Gastroesophageal sphincter (tissue), 4 donors: ENCODE measurements around the gene ALDOA. TPM values are rescaled to one million over a fixed set of nuclear protein-coding genes. Genes with fewer than 3 reads are reported as not detected.

Source experiments
- ATAC-seq: fragments of 150-250 bp; one replicate; pipeline ENCODE4 v1.9.1; 2016; ENCODE audit warnings: mild to moderate bottlenecking, moderate library complexity
- H3K27ac ChIP-seq, 4 donors: fragments of 200-600 bp; sonication (generic) in 3 of 4; 1 replicate in 3 of 4; 2 replicates in 1 of 4; pipeline ENCODE4 v1.5.1; 2016 to 2019
- H3K27me3 ChIP-seq: fragments of 200-600 bp; sonication (generic); one replicate; pipeline ENCODE4 v1.5.1; 2019
- H3K36me3 ChIP-seq, 2 donors: fragments of 200-600 bp; sonication (generic); one replicate each; pipeline ENCODE4 v1.5.1; 2019; ENCODE audit warnings: control low read depth in 1 of 2
- H3K4me1 ChIP-seq, 3 donors: fragments of 200-600 bp; sonication (generic); 1 replicate in 2 of 3; 2 replicates in 1 of 3; pipeline ENCODE4 v1.5.1; 2016 to 2019; ENCODE audit warnings: control low read depth in 2 of 3
- H3K4me3 ChIP-seq, 2 donors: fragments of 200-600 bp; sonication (generic); one replicate each; pipeline ENCODE4 v1.5.1; 2019; ENCODE audit warnings: mild to moderate bottlenecking in 1 of 2, moderate library complexity in 1 of 2
- H3K9me3 ChIP-seq, 3 donors: fragments of 200-600 bp; sonication (generic); one replicate each; pipeline ENCODE4 v1.5.1; 2017 to 2019; ENCODE audit warnings: control low read depth in 2 of 3
- CTCF ChIP-seq, 4 experiments: fragments of 200-600 bp in 2 of 4; fragments of 450-650 bp in 2 of 4; sonication (generic) in 1 of 4; IDR thresholded peaks; one replicate each; pipeline ENCODE4 v1.5.1; 2017 to 2019; ENCODE audit warnings: antibody characterized with exemption in 4 of 4, mild to moderate bottlenecking in 2 of 4, moderate library complexity in 2 of 4
- EP300 ChIP-seq: sonication (generic); formaldehyde crosslinking; IDR thresholded peaks from one replicate; pipeline ENCODE4 v1.6.1; 2017; ENCODE audit warnings: antibody characterized with exemption, mild to moderate bottlenecking
- POLR2A ChIP-seq, 2 donors: fragments of 450-650 bp; IDR thresholded peaks; one replicate each; pipeline ENCODE4 v1.6.1; 2017; ENCODE audit warnings: antibody characterized with exemption in 2 of 2, mild to moderate bottlenecking in 2 of 2, moderate library complexity in 1 of 2
- POLR2AphosphoS5 ChIP-seq: sonication (generic); formaldehyde crosslinking; IDR thresholded peaks from one replicate; pipeline ENCODE4 v1.6.1; 2017; ENCODE audit warnings: antibody characterized with exemption
- WGBS, 2 donors: methylation state at CpG; one replicate each; pipeline ENCODE4 v1.1.5; 2018; ENCODE audit warnings: low coverage in 1 of 2; 5-methylcytosine and 5-hydroxymethylcytosine counted together
- total RNA-seq, 4 donors: library from RNA; depleted of rRNA; stranded (reverse); fragments of >200 nt; gene quantifications; one replicate each; pipeline ENCODE4 v1.1.0, GENCODE V29; 2016

Gene ALDOA
- total RNA-seq, 4 donors from 2014 or later = 1,018 to 1,914 (median 1,258) TPM

- Histone ChIP-seq H3K27ac (peak overlapping the region in 3 of 4 donors; percentile 43 to 59 (median 57)), H3K4me3 (no peak overlapping the region), H3K27me3 (no peaks in the 10 kb centered on the region), H3K36me3 (peaks cover 0 to 67% of the 10 kb centered on the region in 2 donors), H3K4me1 (peaks cover 0 to 26% (median 5%) of the 10 kb centered on the region in 3 donors), H3K9me3 (no peaks in the 10 kb centered on the region)
- TF ChIP-seq POLR2A (IDR thresholded peaks at IDR 0.05) (no peak), CTCF (IDR thresholded peaks at IDR 0.05) (no peak), POLR2AphosphoS5 (no peak), EP300 (no peak)
- 52 to 60% methylated on average over 1 to 3 of the region's 18 CpGs for WGBS, 2 donors
- no peak for ATAC-seq
These were observed 18.7 kb downstream of the ALDOA start for GRCh38 chr16:30084096-30084815.

GRCh38 chr16:30084816-30085159, 19.2 kb downstream of the ALDOA start:
- no peaks in the 10 kb centered on the region for H3K27me3 ChIP-seq
- peak; percentile 72 for ATAC-seq
- peaks cover 0 to 21% (median 5%) of the 10 kb centered on the region in 3 donors for H3K4me1 ChIP-seq
- H3K27ac ChIP-seq = peak overlapping the region in 3 of 4 donors; percentile 43 to 59 (median 57)
- H3K36me3 ChIP-seq = peaks cover 0 to 62% of the 10 kb centered on the region in 2 donors
- WGBS, 2 donors = 80% methylated on average over 1 of the region's 17 CpGs
- no peaks in the 10 kb centered on the region for H3K9me3 ChIP-seq
- no peak overlapping the region for H3K4me3 ChIP-seq
- TF ChIP-seq POLR2A (IDR thresholded peaks at IDR 0.05) (no peak), EP300 (no peak), CTCF (IDR thresholded peaks at IDR 0.05) (no peak), POLR2AphosphoS5 (no peak)

GRCh38 chr16:30085247-30085646, 19.7 kb downstream of the ALDOA start:
- ATAC-seq = peak; percentile 49
- Histone ChIP-seq H3K27me3 (no peaks in the 10 kb centered on the region), H3K4me3 (no peak overlapping the region), H3K27ac (peak overlapping the region in 3 of 4 donors; percentile 57 to 62 (median 59)), H3K36me3 (peaks cover 0 to 57% of the 10 kb centered on the region in 2 donors), H3K9me3 (no peaks in the 10 kb centered on the region), H3K4me1 (peaks cover 0 to 20% (median 5%) of the 10 kb centered on the region in 3 donors)
- no CpG with 5 or more reads among the region's 3 CpGs for WGBS, 2 donors
- no peak for TF ChIP-seq POLR2AphosphoS5
- no peak for TF ChIP-seq EP300
- no peak for TF ChIP-seq POLR2A (IDR thresholded peaks at IDR 0.05)
- TF ChIP-seq CTCF (IDR thresholded peaks at IDR 0.05) = no peak

- H3K27me3 ChIP-seq = no peaks in the 10 kb centered on the region
- ATAC-seq = no peak
- peaks cover 0 to 52% of the 10 kb centered on the region in 2 donors for H3K36me3 ChIP-seq
- peak overlapping the region in 3 of 4 donors; percentile 57 to 62 (median 59) for H3K27ac ChIP-seq
- H3K9me3 ChIP-seq = no peaks in the 10 kb centered on the region
- peaks cover 0 to 26% (median 5%) of the 10 kb centered on the region in 3 donors for H3K4me1 ChIP-seq
- WGBS, 2 donors = 13 to 100% methylated on average over 1 of the region's 6 CpGs
- H3K4me3 ChIP-seq = no peak overlapping the region
- TF ChIP-seq POLR2AphosphoS5 (no peak), POLR2A (IDR thresholded peaks at IDR 0.05) (no peak), EP300 (no peak), CTCF (IDR thresholded peaks at IDR 0.05) (no peak)
These were observed 20.3 kb downstream of the ALDOA start for GRCh38 chr16:30085820-30086219.
